Measurements from ENCODE around the gene PBX4. TPM values are rescaled to one million over a fixed set of nuclear protein-coding genes. Genes with fewer than 3 reads are reported as not detected.
"Not testable (repeated sequence)": the region's sequence is repeated elsewhere in the genome, so short reads cannot be mapped to it uniquely, and the experiment has no call there.

The PBX4 gene
- total RNA-seq, 4 donors from 2014 or later: 3.7 to 11.8 (median 8.1) TPM

GRCh38 chr19:19619181-19619848, 828 bp upstream of the PBX4 start:
- Histone ChIP-seq H3K4me3 (peak overlapping the region in 2 of 4 donors; percentile 51 to 64), H3K9me3 (no peaks in the 10 kb centered on the region), H3K27me3 (peaks cover 0 to 9% of the 10 kb centered on the region in 2 donors), H3K36me3 (no peaks in the 10 kb centered on the region), H3K4me1 (peaks cover 0 to 11% (median 0%) of the 10 kb centered on the region in 4 donors), H3K27ac (no peak overlapping the region)
- TF ChIP-seq EP300 (IDR thresholded peaks at IDR 0.05) (no peak), POLR2A (IDR thresholded peaks at IDR 0.05) (no peak), CTCF (IDR thresholded peaks at IDR 0.05) (no peak)
- no peak for DNase-seq (ENCODE audit: low spot score in 2 of 2)
- WGBS, 2 donors: 56 to 61% methylated on average over 21 of the region's 21 CpGs

GRCh38 chr19:19615086-19615485, 3.4 kb downstream of the PBX4 start:
- no peak overlapping the region for H3K27ac ChIP-seq
- H3K27me3 ChIP-seq: peaks cover 0 to 9% of the 10 kb centered on the region in 2 donors
- WGBS, 2 donors: 85 to 92% methylated on average over 3 of the region's 3 CpGs
- no peak overlapping the region for H3K4me3 ChIP-seq
- TF ChIP-seq CTCF (IDR thresholded peaks at IDR 0.05) (no peak), EP300 (IDR thresholded peaks at IDR 0.05) (no peak), POLR2A (IDR thresholded peaks at IDR 0.05) (no peak)
- H3K36me3 ChIP-seq: no peaks in the 10 kb centered on the region
- no peaks in the 10 kb centered on the region for H3K9me3 ChIP-seq
- no peak for DNase-seq (ENCODE audit: low spot score in 2 of 2)
- peaks cover 0 to 11% (median 0%) of the 10 kb centered on the region in 4 donors for H3K4me1 ChIP-seq

GRCh38 chr19:19613506-19613905, 5.0 kb downstream of the PBX4 start:
- DNase-seq (ENCODE audit: low spot score in 2 of 2): no peak
- H3K9me3 ChIP-seq: no peaks in the 10 kb centered on the region
- H3K4me1 ChIP-seq: peaks cover 0 to 4% (median 0%) of the 10 kb centered on the region in 4 donors
- no peak for TF ChIP-seq EP300 (IDR thresholded peaks at IDR 0.05)
- TF ChIP-seq POLR2A (IDR thresholded peaks at IDR 0.05): no peak
- TF ChIP-seq CTCF (IDR thresholded peaks at IDR 0.05): no peak
- H3K36me3 ChIP-seq: no peaks in the 10 kb centered on the region
- no peak overlapping the region for H3K27ac ChIP-seq
- WGBS, 2 donors: 62 to 79% methylated on average over 4 of the region's 4 CpGs
- H3K4me3 ChIP-seq: no peak overlapping the region
- peaks cover 0 to 9% of the 10 kb centered on the region in 2 donors for H3K27me3 ChIP-seq

GRCh38 chr19:19610376-19611202, 7.9 kb downstream of the PBX4 start:
- WGBS, 2 donors: 63 to 71% methylated on average over 10 of the region's 10 CpGs
- Histone ChIP-seq H3K9me3 (no peaks in the 10 kb centered on the region), H3K27me3 (no peaks in the 10 kb centered on the region), H3K4me3 (no peak overlapping the region), H3K4me1 (no peaks in the 10 kb centered on the region), H3K36me3 (no peaks in the 10 kb centered on the region), H3K27ac (no peak overlapping the region)
- no peak for DNase-seq (ENCODE audit: low spot score in 2 of 2)
- no peak for TF ChIP-seq CTCF (IDR thresholded peaks at IDR 0.05)
- no peak for TF ChIP-seq EP300 (IDR thresholded peaks at IDR 0.05)
- TF ChIP-seq POLR2A (IDR thresholded peaks at IDR 0.05): no peak

GRCh38 chr19:19606686-19607085, 11.8 kb downstream of the PBX4 start:
- H3K4me1 ChIP-seq; H3K9me3 ChIP-seq; DNase-seq (ENCODE audit: low spot score in 2 of 2); H3K27ac ChIP-seq; H3K4me3 ChIP-seq; H3K27me3 ChIP-seq; H3K36me3 ChIP-seq: not testable (repeated sequence)
- 94 to 95% methylated on average over 8 of the region's 8 CpGs for WGBS, 2 donors

Measured in tibial nerve (tissue), 4 donors.